NCI-H2081 (cell line): Measurements from ENCODE around the gene CACNA1S.

Source experiments
- DNase-seq, 2 experiments: peaks; one replicate each; lab custom pipeline; 2025; lab: John Stamatoyannopoulos, UW

Gene CACNA1S

GRCh38 chr1:201013991-201014815, 98.0 kb downstream of the CACNA1S start:
- DNase-seq: no peak

- DNase-seq: no peak
Measured at GRCh38 chr1:201013031-201013485, 99.2 kb downstream of the CACNA1S start.

DNA sequence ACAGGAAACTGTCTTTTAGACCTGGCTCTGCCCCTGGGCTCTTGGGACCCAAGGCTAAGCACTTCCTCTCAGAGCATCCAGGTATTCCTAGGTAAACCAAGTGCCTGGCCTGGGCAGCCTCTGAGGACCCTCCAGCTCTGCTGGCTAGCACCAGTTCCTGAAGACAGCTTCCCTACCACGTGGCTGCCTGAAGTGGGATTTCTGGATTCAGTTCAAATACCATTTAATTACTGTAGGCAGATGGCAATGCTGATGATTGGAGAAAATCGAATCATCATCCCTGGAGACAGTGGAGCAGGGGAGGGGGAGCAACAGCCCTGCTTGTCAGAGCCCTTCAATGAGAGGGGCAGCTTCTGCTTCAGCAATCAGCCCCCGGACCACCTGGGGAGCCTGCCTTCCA, 100.6 kb downstream of the CACNA1S start:
- DNase-seq: peak in 1 of 2 experiments; percentile 53

DNA sequence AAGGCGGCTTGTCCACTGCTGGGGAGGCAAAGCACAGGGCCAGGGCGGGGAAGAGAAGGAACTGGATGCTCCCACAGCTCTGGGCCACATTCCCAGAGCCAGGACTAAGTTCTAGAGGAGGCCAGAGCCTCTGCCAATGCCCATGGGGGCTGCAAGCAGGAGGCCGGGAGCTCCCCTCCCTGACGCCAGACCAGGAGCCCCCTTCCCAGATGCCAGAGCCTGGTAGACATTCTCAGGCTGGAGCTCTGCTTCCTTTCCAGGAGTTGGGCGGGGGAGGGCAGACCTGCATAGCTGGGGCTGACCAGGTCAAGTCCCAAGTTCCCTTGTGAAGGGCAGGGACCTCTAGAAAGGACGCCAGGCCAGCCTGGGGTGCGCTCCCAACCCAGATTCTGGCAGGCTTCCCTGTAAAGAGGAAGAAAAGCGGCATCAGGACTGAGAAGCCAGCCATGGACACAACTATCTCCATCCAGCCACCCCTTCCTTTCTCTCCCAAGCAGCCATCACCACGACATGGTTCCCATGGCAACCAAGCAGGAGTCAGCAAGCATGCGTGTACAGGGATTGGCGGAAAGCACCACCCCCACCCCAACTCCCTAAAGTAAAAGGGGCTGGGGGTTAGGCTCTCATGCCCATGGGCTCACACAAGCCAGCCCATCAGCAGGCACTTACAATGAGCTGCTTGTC, 102.1 kb downstream of the CACNA1S start:
- DNase-seq: no peak

DNA sequence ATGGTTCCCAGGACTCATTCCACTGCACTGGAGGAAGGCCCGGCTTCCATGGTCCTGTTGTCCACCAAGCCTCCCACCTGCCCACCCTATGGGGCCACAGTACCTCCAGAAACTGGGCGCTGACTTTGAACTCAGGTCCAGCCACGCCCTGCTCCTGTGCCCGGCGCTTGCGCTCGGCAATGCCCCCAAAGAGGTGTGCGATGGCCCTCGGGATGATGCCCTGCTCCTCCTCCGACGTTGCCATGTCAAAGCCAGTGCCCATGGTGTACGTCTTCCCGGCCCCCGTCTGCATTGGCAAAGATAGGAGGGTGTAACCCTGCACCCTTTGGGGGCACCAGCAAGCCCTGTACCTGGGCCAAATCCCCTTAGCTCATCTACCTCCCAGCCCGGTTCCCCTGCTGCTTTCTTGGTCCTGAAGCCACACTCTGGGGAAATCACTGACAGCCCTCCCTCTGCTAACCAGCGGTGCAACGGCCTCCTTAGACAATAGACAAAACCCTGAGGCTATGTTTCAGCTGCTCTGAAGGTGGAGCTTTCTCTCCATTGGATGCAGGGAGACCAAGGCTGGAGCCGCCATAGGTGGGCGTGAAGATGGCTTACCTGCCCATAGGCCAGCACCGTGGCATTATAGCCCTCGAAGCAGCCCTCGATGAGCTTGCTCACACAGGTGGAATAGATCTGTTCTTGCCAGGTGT, 103.4 kb downstream of the CACNA1S start:
- DNase-seq: peak in 1 of 2 experiments; percentile 57

DNA sequence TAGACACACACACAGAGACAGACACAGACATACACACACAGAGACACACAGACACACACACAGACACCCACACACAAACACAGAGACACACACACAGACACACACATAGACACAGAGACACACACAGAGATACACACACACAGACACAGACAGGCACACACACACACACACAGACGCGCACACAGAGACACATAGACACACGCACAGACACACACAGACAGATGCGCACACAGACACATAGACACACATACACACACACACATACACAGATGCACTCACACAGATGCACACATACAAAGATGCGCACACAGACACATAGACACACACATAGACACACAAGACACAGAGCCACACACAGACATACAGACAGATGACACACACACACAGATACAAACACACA, 104.7 kb downstream of the CACNA1S start:
- DNase-seq: no peak

GRCh38 chr1:201006450-201006849, 105.8 kb downstream of the CACNA1S start:
- DNase-seq: no peak

- DNase-seq: no peak
Measured at GRCh38 chr1:201004732-201005131, 107.5 kb downstream of the CACNA1S start.

DNA sequence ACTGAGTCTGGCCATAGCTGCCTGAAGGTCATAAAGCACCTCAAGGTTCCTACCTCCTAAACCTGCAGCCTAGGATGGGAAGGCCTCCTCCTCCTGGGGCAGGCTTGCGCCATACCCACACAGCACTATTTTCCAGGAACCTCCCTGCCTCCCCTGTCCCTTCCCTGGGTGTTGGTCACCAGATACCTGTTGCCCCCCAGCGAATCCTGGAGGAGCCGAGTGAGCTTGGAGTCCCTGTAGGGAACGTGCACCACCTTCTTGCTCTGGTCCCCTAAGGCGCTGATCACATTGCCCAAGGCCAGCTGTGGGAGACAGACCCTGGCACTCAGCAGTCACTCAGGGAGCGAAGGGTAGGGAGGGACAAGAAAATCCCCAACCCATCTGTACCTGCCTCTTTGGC, 108.1 kb downstream of the CACNA1S start:
- no peak for DNase-seq

DNA sequence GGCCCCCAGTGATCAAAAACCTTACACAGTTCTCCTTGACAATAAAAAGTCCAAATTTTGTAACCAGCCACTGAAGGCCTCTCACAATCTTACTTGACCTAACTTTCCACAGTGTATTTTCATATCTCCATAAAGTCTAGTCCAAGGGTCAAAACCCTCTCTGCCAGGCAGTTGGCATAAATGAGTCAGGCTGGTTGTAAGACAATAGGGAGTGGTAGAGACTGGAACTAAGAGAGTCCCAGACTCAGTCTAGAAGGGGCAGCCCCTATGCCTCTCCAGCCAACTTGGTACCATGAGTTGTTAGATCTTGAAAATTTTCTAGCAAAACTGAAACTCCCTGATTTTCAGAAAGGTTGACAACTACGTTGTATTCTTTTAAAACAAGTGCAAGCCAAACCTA, 109.7 kb downstream of the CACNA1S start:
- no peak for DNase-seq

DNA sequence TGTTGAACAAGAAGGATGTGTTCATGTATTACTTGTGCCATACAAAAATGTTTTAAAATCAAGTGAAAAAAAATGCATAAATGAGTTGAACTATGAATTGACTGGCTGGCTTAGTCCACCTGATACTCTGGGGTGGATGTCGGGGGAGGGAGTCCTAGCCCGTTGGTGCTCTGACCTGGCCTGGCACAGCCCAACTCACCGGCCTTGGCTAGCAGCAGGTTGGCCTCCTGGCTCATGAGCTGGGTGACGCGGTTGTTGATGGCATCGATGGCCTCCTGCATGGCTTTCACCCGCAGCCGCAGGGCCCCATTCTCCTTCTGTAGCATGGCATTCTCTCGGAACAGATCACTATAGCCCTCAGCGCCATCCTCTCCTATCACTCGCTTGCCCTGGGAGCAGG, 110.3 kb downstream of the CACNA1S start:
- no peak for DNase-seq

DNA sequence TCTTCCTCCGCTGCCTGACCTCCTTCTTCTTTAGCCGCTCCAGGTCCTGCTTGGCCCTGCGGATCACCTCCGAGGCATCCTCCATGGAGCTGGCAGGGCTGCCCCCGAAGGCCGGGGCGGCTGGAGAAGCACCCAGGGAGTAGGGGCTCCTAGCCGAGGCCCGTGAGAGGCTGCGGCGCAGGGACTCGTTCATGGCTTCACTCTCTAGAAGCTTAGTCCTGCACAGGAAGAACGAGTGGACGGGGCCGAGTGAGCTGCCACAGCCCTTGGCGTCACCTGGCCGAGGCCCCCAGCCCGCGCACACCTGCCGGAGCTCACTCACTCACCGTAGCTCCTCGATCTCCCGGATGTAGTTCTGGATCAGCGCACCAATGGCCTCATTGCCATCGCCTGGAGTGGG, 111.8 kb downstream of the CACNA1S start:
- no peak for DNase-seq

DNA sequence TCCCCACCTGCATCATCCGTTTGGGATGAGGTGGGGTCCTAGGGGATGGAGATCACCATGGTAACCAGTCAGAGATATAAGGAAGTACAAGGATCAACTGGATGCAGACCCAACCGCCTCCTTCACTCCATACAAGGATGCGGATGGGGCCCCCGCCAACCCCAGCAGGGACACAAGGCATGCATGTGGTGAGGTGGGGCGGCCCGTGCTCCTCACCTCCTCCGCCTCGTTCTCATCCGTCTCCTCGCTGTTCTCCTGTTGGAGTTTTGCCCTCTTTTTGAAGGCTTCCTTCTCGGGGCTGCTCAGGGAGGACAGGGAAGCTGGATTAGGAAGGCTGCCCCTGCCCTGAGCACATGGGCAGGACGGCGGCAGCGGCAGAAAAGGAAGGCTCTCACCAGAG, 112.6 kb downstream of the CACNA1S start:
- no peak for DNase-seq

GRCh38 chr1:200998323-200998722, 113.9 kb downstream of the CACNA1S start:
- no peak for DNase-seq

- DNase-seq: peak; percentile 26 to 75
Measured at GRCh38 chr1:200992382-200993048, 119.7 kb downstream of the CACNA1S start.

GRCh38 chr1:200991097-200991614, 121.1 kb downstream of the CACNA1S start:
- DNase-seq: no peak

DNA sequence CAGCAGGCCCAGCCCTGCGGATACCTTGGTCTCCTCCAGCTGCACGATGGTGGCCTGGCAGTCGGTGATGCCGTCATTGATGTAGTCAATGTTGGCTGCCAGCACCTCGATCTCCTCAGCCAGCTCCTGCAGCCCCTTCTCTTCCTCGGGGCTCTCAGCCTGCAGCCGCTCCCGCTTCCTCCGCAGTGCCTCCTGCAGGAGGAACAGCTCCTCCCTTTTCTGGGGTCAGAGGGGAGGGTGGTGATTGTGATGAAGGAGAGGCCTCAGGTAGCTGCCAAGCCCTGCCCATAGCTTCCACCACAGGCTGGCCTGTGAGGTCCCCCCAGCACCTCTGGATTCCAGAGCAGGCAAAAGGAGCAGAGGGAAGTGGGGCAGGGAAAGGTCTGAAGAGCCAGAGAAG, 122.1 kb downstream of the CACNA1S start:
- no peak for DNase-seq
